GF-D8 (cell line): ENCODE data around the gene ASTN2.

Source experiments
- DNase-seq: peaks from one replicate; lab custom pipeline; 2025; lab: John Stamatoyannopoulos, UW

Gene ASTN2

DNA sequence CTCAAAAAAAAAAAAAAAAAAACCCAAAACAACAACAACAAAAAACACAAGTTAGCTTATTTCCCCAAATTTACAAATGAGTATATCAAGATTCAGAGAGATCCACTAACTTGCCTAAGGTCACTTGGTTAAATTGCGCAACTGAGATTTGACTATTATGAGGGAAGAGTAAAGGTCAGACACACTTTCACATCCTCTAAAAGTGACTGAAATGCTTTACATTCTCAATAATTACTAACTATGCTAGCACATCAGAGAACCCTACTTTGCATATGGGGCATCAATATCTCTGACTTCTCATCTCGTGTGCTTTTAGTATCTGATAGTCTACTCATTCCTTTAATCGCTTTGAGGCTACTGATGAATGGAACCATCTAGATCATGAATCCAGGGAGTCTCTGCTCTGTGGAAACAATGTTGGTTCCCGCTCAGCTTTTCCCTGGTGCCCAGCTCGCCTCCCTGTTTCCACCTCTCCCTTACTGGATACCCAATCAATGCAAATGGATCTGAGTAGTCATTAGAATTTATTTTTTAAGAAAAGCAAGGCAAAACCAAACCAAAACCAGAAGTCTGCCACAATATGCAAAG lies 909.9 kb downstream of the ASTN2 start:
- no peak for DNase-seq

DNA sequence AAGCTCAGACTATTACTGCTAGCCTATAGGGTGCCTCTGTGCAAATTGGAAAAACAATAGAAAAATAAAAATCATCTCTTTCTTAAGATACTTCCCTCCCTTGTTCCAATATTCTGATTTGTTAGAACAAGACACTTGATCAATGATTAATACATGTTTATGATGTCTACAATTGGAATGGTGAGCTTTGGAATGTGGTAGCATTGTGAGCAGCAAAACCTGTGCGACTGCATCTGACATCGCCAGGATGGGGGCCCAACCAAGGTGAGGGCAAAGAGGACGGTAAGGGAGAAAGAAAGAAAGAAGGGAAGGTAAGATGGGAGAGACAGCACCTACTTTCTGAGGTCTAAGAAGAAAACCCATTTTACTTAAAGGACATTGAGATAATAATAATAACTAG lies 910.8 kb downstream of the ASTN2 start:
- DNase-seq, result no peak

DNA sequence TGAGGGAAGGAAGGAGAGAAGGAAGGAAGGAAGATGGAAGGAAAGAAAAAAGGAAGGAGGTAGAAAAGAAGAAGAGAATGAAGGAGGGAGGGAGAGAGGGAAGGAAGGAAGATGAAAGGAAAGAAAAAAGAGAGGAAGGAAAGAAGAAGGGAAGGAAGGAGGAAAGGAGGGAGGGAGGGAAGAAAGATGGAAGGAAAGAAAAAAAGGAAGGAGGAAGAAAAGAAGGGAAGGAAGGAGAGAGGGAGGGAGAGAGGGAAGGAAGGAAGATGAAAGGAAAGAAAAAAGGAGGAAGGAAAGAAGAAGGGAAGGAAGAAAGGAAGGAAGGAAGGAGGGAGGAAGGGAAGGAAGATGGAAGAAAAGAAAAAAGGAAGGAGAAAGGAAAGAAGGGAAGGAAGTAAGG lies 912.1 kb downstream of the ASTN2 start:
- no peak for DNase-seq

DNA sequence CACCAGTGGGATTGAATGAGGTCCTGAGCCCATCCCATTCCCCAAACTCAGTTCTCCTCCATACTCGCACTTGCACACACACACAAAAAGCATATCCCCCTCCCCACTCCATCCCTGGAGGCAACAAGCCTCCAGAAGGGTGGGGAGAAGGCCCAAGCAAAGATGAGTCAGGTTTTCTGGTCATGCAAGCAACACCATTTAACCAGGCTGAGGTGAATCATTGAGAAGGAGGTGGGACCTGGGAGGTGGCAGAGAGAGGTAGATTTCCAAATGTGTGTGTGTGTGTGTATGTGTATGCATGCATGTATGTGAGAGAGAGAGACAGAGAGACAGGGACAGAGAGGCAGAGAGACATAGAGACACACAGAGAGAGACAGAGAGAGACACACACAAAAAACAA lies 913.0 kb downstream of the ASTN2 start:
- no peak for DNase-seq

DNA sequence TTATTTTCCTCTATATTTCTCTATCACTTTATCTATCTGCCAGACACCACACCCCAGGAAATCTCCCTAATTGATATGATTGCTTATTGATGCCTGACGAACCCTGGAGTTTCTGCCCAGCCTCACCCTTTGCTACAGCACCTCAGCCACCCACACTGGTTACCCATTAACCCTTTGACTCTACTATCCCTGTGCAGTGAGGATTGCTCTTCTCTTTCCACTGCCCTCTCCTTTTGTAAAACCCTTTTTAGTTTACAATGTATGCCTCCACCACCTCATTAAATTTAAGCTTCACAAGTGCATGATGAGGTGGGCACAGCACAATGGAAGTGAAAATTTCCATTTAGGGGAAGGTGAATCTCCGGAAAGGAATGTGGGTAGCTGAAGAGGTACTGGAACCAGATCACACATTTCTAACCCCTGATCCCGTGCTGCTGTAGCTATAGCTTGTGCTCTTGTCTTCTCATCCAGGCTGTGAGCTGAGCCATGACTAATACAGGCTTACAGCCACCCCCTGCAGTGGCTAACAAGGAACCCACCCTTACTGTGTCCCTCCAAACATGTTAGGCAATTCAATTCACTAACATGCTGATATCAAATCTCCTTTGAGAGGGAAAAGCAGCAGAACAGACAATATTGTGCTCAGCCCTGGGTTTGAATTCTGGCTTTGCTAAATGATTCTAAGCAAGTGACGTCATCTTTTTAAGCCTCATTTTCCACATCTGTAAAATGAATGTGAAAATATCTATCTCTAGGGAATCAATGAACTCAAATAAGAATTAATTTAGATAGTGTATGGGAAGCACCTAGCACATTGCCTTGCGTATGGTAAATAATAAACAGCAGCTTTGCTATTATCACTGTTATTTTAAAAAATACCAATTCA lies 914.6 kb downstream of the ASTN2 start:
- DNase-seq, result no peak

DNA sequence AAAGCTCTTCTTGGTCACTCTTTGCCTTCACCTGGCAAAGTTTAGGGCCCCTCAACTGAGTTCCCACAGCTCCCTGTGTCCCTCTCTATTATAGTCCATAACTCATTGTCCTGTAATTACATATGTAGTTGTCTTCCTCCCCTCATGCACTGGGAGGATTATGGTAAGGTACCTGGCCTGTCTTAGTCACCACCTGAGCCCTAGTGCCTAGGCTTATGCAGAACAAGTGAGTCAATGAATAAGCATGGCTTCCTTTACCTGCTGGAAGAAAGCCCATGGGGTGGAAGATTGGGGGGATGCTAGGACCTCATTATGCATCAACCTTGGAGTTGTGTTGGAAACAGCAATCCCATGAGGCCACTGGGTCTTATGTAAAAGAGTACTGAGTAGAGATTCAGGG lies 915.4 kb downstream of the ASTN2 start:
- no peak for DNase-seq

DNA sequence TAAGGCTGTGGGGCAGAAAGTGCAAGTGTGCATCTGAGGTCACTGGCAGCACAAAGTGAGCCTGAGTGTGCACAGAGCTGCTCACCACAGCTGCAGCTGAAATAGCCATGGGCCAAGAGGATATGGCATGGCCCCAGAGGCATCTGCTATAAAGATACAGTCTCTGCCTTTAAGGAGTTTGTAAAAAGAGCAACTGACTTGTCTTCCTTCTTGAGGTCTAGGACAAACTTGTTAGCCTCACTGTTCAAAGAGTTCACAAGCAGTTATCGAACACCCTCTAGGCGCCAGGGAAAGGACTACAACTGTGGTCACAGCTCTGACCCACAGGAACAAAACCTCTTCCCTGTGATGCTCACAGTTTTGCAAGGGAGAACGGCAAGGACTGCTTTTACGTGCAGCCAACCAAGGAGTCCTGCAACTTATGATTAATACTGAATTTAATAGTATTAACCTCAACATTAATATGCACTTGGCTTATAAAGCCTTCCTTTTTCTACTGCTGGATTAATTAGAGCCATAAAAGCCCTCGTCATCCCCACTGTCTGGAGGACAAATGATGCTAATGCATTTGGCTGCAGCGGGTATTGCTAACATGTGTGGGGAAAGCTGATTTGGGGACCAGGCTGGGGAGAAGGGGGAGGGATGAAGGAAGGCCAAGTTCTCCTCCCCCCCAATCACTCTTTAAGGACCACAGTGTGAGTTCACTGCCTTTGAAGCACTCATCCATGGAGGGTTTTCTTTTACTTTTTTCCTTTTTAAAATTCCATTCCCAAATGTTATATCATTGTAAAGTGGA lies 917.6 kb downstream of the ASTN2 start:
- DNase-seq, result no peak

DNA sequence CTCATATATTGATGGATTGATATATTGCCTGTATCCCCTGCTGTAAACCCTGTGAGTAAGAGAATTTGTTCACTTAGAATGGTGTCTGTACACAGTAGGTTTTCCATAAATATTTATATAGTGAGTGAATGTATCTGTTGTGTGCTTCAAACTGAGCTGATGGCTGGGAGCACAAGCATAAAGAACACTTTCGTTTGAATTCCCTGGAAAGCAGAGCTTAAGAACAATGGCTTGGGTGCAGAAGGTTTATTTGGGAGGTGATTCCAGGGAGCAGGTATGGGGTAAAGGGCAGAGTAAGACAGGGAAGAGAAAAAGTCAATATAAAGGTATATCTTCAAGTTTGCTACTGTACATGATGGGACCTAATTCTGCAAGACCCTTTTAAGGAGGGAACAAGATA lies 918.7 kb downstream of the ASTN2 start:
- DNase-seq, result no peak

DNA sequence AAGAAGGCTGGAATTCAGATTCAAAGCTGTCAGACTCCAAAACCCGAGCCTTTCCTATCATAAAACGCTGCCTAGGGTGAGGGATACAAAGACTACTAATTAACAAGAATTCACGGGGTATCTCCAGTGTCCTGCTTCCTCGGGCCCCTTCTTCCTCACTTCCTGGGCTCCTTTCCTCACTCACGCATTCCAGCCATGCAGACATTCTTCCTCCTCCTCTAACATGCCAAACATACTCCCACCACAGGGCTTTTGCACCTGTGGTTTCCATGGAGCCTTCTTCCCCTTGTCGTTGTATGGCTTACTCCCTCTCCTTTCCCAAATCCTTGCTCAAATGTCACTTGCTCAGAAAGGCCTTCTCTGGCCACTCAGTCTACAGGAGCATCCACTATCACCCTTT lies 919.1 kb downstream of the ASTN2 start:
- DNase-seq, result no peak

DNA sequence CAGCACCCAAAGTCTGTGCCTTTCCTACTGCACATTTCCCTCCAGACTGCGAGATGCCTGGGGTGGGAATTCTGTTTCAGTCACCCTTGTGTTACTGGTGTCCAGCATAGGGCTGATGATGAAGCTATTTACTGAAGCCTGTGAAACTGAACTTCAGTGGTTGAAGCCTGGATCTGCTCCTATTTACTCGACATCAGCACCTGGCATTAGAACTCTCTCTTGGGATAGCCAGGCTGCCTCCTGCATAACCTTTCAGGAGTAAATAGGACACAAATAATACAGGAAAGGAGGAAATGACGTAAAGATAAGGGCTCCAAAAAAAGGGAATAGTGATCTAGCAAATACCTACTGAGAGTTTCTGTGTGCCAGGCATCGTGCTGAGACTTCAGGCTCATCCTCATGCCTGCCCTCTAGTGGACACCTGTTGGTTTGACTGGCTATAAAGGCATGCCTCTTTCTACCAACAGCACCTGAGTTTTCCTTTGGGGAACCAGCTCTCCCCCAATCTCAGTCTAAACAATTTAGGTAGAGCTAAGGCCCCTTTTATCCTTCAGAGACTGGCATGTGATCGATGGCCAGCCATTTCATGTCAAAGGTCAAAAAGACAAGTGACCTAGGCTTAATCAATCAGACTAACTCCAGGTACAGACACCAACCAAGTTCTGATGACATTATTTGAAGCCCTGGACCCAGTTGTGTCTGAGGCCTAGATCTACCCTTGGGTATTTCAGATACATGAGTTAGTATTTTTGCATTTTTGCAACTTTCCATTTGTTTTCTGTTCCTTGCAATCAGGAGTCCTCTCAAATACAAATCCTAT lies 919.8 kb downstream of the ASTN2 start:
- no peak for DNase-seq

DNA sequence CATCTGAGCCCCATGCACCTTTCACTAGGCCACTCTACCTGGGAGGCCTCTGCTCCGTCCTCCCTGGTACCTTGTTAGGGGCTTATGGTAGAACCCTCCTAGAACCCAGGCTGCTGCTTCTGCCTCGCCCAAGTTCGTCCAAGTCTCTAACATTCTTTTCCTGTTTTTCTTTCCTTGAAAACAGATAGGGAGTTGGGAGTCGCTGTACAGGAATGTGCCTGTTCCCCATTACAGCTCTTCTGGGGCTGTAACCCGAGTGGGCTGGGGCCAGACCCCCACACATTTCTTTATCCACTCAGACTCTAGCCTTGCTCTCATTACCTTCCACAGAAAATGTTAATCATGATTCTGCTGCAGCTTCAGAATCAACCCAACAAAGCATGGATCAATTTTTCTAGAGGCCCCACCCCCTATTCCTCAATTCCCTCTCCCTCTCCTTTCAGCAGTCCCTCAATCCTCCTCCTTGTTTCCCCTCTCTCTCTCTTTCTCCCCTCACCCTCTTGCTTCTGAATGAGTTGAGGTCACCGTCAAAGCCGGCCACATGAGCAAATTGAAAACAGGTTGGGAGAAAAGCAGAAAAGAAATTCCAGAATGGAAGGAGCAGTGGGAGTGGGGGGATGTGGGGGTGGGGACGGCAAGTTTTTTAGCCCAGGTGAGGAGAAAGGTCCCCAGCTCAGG lies 921.5 kb downstream of the ASTN2 start:
- DNase-seq, result no peak

DNA sequence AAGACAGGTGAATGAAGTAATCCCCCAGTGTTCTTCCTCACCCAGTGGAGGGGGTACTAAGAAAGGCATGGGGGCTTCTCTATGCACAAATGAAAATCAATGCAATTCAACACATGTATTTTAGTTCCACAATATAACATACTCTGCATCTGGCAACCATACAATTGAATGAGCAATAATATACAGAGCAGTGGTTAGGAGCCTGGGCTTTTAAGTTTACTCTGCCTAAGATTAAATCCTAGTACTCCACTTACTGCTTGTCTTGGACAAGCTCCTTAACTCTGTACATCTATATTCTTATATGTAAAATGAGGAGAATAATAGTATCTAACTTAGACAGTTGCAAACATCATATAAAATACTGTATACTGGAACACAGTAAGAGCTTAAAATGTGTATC lies 923.2 kb downstream of the ASTN2 start:
- DNase-seq, result no peak

DNA sequence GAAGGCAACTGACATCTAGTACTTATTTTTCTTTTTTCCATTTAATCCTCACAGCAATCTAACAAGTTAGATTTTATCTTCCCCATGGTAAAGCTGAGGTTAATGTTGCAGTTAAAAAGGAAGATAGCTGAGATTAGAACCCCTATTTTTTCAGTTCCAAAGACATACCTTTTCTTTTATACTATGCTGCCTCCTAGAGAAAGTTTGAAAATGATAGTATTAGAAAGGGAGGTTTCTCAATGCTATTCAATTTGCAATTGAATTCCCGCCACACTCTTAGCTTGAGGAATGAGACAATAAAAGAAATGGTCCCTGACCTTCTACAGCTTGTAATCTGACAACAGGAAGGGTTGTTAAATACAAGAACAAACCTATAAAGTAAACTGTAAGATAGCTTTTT lies 923.6 kb downstream of the ASTN2 start:
- no peak for DNase-seq

DNA sequence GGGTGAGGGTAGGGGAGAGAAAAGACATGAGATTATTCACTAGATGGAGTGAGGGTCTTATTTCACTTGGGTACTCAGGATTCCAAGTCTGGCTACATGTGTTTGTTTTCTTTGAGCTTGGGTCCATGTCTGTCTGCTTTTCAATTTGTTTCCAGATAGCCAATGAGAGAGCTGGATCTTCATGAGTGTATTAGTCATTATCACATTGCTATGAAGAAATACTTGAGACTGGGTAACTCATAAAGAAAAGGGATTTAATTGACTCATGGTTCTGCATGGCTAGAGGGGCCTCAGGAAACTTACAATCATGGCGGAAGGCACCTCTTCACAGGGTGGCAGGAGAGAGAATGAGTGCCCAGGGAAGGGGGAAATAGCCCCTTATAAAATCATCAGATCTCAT lies 924.5 kb downstream of the ASTN2 start:
- no peak for DNase-seq

DNA sequence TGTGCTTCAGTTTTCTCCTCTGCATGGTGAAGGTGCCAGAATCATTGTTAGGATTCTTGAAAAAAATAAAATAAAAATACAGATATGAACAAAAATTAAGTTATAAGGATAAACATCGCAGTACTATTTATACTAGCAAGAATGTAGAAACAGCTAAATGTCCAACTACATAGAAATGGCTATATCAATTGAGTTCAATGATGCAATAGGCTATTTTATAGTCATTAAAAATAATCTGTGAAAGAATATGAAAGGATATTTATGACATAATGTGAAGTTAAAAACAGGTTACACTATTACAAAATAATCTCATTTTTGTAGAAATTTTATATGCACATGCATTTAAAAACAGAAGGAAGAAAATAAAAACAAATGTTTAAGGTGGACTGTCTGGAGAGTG lies 926.5 kb downstream of the ASTN2 start:
- no peak for DNase-seq

DNA sequence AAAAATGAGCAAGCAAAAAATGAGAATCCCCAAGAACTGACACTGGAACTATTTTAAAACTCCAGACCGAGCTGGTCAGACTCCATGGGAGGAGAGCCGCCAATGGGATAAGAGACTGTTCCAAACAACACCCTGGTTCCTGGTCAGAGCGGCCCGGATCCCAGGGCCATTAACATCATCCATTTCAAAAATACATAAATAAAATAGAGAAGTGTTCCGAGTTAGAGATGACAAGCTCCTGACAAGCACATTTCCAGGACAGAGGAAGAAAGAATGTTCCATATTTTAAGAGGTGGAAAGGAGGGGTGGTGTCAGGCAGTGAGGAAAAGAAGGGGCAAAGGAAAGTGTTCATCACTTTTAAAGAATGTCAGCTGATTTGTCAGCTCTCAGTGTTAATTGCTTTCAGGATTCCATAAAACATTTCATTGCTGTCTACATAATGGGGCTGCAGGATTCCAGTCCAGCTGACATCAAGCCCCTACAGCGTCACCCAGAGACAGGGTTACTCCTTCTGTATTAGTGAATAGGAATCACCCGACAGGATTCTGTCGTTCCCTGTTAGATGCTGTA lies 930.3 kb downstream of the ASTN2 start:
- no peak for DNase-seq

DNA sequence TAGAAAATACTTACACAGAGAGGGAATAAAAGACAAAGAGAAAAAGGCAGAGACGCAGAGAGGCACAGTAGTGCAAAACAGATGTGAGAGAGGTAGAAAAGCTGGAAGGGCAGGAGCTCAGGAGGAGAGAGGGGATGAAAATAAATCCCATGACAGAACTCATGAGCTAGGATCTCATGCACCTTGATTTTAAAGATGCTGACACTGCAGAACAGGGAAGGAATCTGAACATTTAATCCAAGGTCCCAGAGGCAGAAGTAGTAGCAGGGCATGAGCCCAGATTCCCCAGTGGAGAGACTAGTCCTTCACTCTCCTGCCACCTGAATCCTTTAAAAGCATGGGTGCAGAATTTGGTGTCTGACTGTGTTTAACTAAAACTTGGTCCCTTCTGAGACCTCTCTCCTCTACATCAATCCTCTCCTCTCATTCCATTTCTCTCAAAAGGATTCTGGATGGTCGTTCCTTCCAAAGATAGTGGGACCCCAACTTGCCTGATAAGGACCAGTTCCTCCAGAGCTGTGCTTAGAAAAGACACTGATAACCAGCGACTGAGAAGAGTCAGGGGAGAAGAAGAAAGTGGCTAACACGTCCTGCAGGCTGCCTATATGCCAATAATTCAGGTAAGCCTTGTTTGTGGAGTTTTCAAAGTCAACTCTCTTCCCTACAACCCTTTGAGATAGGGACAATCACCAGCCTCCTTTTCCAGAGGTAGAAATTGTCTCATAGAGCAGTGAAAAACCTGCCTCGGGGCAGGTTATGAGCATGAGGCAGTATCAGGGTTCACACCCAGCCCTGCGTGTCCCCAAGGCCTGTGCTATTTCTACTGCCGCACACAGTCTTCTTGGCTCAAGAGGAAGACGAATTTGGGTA lies 931.0 kb downstream of the ASTN2 start:
- no peak for DNase-seq

DNA sequence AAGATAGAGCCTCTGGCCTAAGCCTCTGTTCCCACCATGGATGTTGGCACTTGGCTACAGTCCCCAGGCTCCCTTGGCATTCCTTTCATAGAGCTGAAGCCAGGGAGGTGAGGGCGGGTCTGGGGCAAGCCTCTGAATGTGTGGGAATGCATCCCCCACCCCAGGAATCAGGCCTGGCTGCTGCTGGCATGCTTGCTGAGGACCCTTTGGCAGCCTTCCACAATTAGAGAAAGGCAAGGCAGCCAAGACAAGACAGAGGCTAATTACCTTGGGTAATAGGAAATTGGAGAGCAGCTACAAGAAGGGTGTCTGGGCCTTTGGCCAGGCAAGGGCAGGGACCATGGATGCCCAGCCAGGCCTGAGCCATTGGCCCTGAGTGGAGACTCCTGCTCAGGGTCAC lies 932.1 kb downstream of the ASTN2 start:
- no peak for DNase-seq

DNA sequence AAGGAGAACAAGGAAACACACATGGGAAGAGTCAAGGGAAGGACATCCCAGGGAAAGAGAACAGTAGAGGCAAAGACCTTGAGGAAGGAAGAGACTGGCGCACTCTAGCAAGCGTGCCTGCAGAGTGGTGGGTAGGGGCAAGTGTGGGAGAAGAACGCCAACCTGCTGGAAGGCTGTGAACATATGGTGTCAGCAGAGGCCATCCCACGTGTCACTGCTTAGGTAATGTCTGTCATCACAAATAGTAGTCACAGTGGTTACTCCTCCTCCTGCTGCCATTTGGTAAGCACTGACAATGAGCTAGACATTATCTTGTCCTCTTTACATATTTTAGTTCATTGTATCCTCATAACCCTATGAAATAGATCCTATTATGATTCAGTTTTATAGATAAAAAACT lies 934.2 kb downstream of the ASTN2 start:
- DNase-seq, result no peak

DNA sequence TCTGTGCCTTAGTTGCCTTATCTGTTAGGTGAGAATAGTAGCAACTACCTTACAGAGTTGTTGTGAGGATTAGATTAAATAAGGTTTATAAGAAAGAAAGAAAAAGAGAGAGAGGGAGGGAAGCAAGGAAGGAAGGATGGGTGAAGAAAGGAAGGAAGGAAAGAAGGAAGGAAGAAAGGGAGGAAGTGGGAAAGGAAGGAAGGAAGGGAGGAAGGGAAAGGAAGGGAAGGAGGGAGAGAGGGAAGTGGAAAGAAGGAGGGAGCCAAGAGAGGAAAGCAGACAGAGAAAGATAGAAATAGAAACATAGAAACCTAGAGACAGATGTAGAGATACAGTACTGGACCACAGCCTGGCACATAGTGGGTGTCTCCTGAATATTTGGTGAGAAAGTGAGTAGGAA lies 934.9 kb downstream of the ASTN2 start:
- DNase-seq, result no peak
